NCI-H345 (cell line): Measurements from ENCODE around the gene ZBTB21.

ENCODE experiments used
- DNase-seq: peaks from one replicate; lab custom pipeline; 2025; lab: John Stamatoyannopoulos, UW

The ZBTB21 gene

GRCh38 chr21:42009831-42010506 lies at the start of gene ZBTB21:
Gene ZBTB21 (minus strand): TSS chr21:42010360. CDS start chr21:41994095, 16,265 bp downstream.
- DNase-seq, result peak; percentile 99

DNA sequence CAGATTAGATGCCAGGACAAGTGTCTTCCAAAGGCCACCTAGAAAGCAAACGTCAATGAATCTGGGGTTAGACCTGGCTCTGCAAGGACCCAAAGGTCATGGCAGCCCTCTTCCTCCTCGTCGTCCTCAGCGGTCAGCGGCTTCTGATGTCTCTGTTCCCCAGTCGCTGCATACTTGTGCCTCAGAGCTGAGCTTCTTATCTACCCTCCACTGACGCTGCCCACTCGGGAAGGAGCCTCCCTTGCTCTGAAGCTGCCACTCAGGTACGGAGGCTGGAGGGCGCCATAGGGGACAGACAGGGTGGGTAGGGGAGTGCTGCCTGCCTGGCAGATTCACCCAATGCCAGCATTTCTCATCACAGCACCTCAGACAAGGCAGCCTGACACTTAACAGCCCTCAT lies 49.6 kb upstream of the ZBTB21 start:
- DNase-seq, result no peak

GRCh38 chr21:42059141-42059540 lies 49.0 kb upstream of the ZBTB21 start:
- no peak for DNase-seq

DNA sequence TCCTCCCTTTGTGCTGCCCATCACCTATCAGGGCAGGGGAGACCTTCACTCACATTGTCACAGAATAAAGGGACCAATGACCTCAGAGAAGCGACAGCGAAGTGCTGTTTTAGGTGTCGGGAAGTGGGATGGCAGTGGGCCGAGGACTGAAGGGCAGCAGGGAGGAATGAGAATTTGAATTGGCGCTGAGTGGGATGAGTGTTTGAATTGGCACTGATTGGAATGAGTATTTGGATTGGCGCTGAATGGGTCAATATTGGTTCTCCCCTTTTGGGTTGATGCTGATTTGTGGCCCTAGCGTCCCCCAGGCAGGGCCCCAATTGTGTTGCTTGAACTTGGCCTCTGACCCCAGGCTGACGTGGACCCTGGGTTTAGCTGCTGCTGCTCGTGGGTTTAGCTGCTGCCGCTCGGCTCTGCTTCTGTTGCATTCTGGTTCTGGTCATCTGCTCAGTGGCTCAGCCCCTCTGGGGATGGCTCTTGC lies 48.5 kb upstream of the ZBTB21 start:
- peak; percentile 28 for DNase-seq

GRCh38 chr21:42057851-42058437 lies 47.8 kb upstream of the ZBTB21 start:
- DNase-seq, result peak; percentile 56

DNA sequence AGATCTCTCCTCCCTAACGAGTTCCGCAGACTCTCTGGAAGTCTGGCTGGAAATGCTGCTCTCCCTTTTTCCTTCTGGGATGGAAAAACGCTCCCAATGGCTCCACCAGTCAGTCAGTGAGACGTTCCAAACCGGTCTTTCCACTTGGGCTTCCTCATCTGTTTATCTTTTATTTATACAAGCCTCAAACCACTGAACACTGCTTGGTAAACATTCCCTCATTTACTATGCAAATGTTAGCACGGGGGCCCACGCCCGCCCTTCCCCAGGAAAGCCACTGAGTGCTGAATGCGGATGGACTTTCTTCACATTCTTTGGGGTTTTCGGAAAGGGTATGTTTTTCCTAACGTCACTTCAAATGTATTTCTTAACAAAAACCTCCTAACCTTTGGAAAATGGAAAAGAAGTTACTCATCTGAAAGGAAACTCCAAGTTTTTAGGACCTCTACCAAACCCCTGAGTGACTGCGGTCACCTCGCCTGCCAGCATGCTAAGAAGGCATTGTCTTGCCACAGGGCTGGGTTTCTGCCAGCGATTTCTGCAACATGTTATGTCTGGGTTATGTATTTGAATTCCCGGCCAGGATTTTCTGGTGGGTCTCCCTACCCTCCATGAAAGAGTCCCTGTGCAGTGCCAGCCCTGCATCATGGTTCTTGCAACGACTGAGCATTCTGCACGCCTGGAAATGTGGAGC lies 47.0 kb upstream of the ZBTB21 start:
- DNase-seq, result peak; percentile 99

DNA sequence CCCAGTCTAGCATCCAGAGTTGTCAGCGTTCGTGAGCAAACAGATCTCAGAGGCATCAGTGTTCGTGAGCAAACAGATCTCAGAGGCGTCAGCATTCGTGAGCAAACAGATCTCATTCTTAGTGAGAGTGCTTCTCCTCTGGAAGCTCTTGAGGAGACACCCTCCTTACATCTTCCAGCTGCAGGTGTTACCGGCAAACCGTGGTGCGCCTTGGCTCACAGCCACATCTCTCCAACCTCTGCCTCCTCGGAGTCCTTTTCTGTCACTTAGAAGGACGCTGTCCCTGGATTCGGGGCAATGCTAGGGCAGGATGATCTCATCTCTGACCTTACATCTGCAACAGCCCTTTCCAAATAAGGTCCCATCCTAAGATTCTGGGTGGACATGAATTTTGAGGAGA lies 46.3 kb upstream of the ZBTB21 start:
- peak; percentile 91 for DNase-seq

DNA sequence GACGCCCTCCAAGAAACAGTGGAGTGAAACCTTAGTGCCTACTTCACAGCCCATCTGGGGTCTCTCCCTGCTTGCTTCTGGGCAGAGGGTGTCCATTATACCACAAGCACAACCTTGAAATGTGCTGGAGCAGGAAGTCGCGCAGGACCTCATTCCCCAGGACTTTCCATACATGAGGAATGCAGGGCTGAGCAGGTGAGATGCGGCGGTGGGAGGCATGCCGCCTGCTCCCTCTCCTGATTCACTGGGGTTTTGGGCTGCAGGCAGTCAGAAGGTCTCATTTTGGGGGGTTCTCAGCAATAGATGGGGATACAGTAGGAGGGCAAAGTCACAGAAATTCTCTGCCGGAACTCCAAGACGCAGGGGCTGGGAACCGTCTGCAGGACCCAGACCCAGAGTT lies 45.3 kb upstream of the ZBTB21 start:
- DNase-seq, result no peak

- DNase-seq, result no peak
These were observed 41.6 kb upstream of the ZBTB21 start for GRCh38 chr21:42051788-42052187.

DNA sequence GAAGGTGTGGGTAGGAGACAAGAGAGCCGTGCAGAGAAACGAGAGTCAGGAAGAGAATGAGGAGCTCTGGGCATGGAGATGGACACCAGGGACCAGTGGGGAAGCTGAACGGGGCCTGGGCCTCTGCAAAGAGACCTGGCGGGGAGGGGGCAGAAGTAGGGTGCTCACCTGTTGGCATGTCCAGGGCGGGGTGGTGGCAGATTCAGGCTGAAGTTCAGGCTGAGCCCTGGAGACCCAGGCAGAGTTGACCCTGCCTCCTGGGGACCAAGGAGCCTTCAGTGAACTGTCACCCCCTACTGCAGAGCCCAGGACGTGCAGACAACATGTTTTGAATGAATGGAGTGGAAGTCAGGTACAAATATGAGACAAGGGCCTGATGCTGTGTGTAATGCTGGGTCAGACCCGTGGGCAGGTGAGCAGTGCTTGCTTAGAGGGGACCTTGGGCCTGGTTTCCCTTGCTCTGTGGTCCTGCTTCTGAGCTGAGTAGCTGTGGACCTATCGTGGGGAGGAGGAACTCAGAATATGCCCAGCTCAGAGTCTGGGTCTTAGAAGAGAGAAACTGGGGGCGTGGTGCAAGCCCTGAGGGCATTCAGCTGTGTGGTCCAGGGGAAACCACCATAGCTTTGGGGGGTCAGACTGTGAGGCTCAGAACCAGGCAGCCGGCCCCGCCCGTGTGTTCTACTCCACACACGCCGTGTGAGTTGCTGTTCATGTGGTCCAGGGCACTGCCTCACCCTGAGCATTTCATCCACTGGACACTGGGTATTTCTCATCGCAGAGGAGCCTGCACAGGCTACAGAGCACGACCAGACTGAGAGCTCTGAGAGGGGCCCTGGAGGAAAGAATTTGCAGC lies 39.6 kb upstream of the ZBTB21 start:
- DNase-seq, result no peak

DNA sequence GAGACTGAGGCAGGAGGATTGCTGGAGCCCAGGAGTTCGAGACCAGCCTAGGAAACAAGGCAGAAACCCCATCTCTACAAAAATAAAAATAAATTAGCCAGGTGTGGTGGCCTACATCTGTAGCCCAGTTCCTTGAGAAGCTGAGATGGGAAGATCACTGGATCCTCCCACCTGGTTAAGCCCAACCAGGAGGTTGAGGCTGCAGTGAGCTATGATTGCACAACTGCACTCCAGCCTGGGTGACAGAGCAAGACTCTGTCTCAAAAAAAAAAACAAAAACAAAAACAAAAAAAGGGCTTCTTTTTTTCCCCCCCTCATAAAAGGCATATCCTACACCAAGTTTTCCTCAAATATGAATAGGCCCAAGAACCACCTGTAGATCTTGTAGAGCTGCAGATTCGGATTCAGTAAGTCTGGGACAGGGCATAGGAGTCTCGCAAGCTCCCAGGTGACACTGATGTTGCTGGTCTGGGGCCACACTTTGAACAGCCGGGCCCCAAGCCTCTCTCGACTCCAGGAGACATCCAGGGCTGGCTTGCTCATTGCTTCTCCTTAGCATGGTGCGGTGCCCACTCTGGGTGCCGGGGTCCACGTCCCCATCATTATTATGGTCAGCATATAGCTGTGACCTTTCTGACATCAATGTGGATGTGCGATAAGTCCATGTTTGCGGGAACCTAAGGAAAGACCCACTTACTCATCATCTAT lies 38.9 kb upstream of the ZBTB21 start:
- no peak for DNase-seq

DNA sequence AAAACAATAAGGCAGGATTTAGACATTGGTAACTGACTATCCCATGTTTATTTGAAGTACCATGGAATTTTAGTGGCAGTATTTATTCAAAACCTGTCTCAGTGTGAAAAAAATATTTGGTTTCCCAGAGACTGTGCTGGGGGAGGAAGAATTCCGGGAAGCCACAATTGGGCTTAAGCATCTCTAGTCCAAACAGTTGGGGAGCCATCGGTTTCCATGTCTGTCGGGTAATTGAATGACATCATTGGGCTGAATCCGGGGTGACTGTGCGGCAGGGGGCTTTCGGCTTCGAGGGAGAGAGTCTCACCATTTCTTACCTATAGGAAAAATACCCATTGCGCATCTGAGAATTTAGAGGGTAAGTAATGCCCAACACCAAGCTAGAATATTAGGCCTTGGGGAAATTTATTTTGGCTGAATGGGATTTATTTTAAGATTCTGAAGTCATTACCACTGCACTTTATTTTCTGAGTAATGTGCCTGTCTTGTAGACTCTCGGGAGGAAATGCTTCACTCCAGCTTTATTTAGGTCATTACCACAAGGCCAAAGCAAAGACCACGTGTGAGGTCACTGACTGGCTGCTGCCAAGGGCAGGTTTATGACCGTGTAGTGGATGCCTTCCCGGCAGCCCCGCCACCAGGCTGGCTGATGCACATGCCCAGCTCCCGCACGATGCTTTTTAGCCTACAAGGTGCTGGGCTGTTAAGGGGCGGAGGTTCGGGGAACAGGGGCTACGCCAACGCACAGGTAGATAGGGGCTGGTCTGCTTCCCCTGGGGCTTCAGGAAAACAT lies 37.9 kb upstream of the ZBTB21 start:
- DNase-seq, result no peak

DNA sequence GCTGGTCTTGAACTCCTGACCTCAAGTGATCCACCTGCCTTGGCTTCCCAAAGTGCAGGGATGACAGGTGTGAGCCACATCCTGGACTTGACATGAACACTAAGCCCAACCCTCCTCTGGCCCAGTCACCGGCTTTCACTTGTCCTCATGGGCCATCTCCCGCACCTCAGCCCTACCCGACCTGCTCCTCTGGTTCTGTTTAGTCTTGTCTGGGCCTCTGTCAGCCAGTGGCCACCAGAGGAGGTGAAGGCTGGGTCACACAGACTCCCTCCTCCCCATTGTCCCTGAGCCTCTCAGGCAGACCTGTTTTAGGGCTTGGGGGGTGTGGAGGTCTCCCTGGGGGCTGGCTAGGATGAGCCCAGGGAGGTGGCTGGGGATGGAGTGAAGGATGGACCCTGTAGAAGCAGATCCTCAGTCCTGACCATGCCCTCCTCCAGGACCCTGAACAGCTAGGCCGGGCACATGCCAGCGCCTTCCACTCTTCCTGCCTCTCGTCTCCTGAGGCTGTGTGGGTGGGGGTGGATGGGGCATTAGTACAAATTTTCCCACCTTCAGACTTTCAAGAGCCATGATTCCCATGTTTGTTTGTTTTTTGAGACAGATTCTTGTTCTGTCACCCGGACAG lies 34.8 kb upstream of the ZBTB21 start:
- DNase-seq, result no peak

- no peak for DNase-seq
These were observed 33.8 kb upstream of the ZBTB21 start for GRCh38 chr21:42043961-42044360.

GRCh38 chr21:42043201-42043895 lies 33.2 kb upstream of the ZBTB21 start:
- DNase-seq, result no peak

GRCh38 chr21:42042651-42043050 lies 32.5 kb upstream of the ZBTB21 start:
- no peak for DNase-seq

GRCh38 chr21:42041711-42042110 lies 31.6 kb upstream of the ZBTB21 start:
- DNase-seq, result no peak

DNA sequence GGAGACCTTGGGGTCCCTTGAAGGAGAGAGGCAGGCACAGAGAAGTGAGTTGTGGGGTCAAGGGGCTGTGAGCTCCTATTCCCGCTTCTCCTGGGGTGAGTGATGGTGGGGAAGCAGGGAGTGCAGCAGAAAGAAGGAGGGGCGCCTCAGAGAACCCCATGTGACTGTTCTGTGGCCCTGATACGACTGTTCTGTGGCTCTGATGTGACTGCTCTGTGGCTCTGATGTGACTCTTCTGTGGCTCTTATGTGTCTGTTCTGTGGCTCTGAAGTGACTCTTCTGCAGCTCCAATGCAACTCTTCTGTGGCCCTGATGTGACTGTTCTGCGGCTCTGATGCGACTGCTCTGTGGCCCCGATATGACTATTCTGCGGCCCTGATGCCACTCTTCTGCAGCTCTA lies 31.1 kb upstream of the ZBTB21 start:
- no peak for DNase-seq

GRCh38 chr21:42040411-42041180 lies 30.4 kb upstream of the ZBTB21 start:
- DNase-seq, result no peak
